Type B pancreatic cell (in vitro differentiated cells): ENCODE measurements around the gene APOB. TPM values are rescaled to one million over a fixed set of nuclear protein-coding genes. Genes with fewer than 3 reads are reported as not detected.

Source experiments
- DNase-seq: peaks from one replicate; pipeline ENCODE4 v3.0.0; 2021; ENCODE audit warnings: mixed read lengths; ENCODE audit not compliant: unreplicated experiment; ENCODE audit errors: extremely low spot score
- H3K27ac Mint-ChIP-seq: 2 replicates; pipeline ENCODE4 v1.8.0; 2021; ENCODE audit warnings: mild to moderate bottlenecking, mixed read lengths
- H3K27me3 Mint-ChIP-seq: 2 replicates; pipeline ENCODE4 v1.8.0; 2021; ENCODE audit warnings: mixed read lengths
- H3K36me3 Mint-ChIP-seq: 2 replicates; pipeline ENCODE4 v1.8.0; 2021; ENCODE audit warnings: mixed read lengths
- H3K4me1 Mint-ChIP-seq: one replicate; pipeline ENCODE4 v1.8.0; 2021; ENCODE audit warnings: mixed read lengths; ENCODE audit not compliant: unreplicated experiment
- H3K4me3 Mint-ChIP-seq: 2 replicates; pipeline ENCODE4 v1.8.0; 2021; ENCODE audit warnings: mild to moderate bottlenecking, mixed read lengths
- H3K9me3 Mint-ChIP-seq: 2 replicates; pipeline ENCODE4 v1.8.0; 2021; ENCODE audit warnings: mixed read lengths
- CTCF ChIP-seq: fragments of 200-600 bp; sonication (generic); conservative IDR thresholded peaks from 2 replicates; pipeline ENCODE4 v1.5.0; 2021; ENCODE audit warnings: antibody characterized with exemption, mild to moderate bottlenecking
- total RNA-seq: library from RNA; stranded (reverse); gene quantifications from 2 replicates; pipeline ENCODE4 v1.2.1, GENCODE V29; 2021; ENCODE audit warnings: low replicate concordance

Gene APOB
- total RNA-seq, 1 donor from 2014 or later: 19.6 TPM

DNA sequence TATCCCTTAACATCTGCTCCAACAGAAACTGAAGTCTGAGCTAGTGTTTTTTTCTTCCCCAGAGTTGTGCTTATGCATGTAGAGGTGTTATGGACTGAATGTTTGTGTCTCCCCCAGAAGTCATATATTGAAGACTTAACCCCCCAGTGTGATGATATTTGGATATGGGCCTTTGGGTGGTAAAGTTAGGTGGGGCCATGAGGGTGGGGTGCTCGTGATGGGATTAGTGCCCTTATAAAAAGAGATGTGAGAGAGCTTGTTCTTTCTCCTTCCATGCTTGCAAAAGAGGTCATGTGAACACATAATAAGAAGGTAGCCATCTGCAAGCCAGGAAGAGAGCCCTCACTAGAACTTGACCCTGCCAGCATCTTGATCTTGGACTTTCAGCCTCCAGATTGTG, 34.4 kb upstream of the APOB start:
- Mint-ChIP-seq H3K27ac (no peak overlapping the region), H3K36me3 (no peaks in the 10 kb centered on the region), H3K4me1 (no peaks in the 10 kb centered on the region), H3K9me3 (peaks cover 7% of the 10 kb centered on the region), H3K4me3 (no peak overlapping the region), H3K27me3 (peaks cover 8% of the 10 kb centered on the region)
- DNase-seq: no peak
- TF ChIP-seq CTCF: no peak

DNA sequence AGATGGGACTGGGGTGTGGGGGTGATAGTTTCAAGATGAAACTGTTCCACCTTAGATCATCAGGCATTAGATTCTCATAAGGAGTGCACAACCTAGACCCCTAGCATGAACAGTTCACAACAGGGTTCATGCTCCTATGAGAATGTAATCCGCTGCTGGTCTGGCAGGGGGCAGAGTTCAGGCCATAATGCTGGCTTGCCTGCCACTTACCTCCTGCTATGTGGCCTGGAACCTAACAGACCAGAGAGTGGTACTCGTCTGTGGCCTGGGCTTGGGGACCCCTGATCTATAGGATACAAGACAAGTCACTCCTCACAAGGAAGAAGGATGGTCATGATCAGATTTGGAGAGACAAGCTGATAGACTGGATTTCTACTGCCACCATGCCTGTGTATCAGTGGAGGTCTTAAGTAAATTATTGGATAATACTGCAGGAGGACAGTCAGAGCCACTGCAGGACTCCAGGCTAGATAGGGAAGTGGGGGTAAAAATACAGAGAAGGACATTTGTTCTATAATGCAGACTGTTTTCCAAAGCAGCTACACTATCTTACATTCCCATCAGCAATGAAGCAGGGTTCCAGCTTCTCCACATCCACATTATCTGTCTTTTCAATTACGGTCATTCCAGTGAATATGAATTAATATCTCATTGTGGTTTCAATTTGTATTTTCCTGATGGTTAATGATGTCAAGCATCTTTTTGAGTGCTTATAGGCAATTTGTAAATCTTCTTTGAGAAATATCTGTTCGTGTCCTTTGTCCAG, 28.8 kb upstream of the APOB start:
- H3K36me3 Mint-ChIP-seq: no peaks in the 10 kb centered on the region
- H3K27me3 Mint-ChIP-seq: peaks cover 12% of the 10 kb centered on the region
- no peak for DNase-seq
- H3K27ac Mint-ChIP-seq: no peak overlapping the region
- no peaks in the 10 kb centered on the region for H3K4me1 Mint-ChIP-seq
- H3K4me3 Mint-ChIP-seq: no peak overlapping the region
- no peak for TF ChIP-seq CTCF
- H3K9me3 Mint-ChIP-seq: no peaks in the 10 kb centered on the region

DNA sequence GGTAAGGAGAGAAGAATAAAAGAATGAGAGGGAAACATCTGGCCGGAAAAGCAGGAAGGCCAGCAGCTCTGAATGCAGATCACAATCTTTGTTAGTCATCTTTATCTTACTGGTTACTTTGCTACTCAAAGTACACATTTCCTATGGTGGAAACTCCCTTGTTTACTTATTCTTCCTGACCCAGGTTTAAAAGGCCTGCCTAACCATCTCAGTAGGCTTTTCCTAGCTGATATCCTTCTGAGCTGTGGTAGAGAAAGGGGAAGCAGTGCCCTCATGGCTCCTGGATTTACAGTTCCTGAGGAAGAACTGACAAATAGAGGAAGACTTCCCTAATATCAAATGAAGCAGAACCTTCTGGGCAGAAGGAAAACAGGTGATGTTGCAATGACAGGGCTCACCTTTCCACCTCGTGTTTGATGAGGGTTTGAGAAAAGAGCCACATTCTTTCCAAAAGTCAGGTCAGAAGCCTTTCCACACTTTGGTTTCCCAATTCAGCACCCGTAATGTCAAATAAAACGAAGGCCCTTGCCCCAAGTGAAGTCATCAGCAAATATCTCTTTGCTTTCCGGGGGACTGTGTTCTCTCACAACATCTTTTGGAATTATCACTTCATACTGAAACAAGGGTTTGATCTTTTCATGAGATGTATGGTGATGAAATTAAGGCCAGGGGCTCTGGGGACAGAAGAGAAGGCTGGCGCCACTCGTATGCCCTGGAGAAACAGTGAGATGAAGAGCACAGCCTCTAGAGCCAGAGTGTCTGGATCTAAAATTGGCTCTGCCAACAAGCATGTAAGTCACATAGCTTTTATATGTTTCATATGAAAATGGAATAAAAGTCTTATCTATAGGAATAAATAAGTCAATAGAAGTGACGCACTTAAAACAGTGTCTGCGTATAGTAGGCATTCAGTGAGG, 26.7 kb upstream of the APOB start:
- no peak for DNase-seq
- H3K4me3 Mint-ChIP-seq: no peak overlapping the region
- no peaks in the 10 kb centered on the region for H3K9me3 Mint-ChIP-seq
- no peak for TF ChIP-seq CTCF
- no peak overlapping the region for H3K27ac Mint-ChIP-seq
- peaks cover 17% of the 10 kb centered on the region for H3K27me3 Mint-ChIP-seq
- no peaks in the 10 kb centered on the region for H3K4me1 Mint-ChIP-seq
- no peaks in the 10 kb centered on the region for H3K36me3 Mint-ChIP-seq

DNA sequence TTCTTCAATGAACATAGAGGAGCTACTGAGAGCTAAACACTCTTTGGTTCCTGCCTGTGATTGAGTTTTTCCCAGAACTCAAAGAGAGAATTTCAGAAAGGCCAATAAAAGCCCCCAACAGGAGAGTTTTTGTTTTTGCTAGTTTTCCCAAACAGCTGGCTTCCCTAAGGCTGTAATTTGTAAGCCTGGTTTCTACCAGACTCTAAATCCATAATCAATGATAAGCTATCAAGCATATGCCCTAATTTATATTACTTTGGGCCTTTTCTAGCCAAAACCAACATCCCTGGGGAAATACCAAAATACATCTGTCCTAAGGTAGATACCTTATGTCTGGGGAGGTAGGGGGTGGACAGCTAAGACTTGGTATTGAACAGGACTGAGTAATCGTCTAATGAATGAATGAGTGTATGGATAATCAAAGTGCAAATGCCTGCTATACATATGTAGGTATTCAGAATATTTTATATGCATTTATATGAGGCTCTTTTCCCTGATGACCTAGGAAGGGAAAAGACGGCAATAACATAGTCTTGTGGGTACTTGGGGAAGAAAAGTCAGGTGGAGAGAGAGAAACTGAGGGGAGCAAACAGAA, 26.0 kb upstream of the APOB start:
- Mint-ChIP-seq H3K4me3 (no peak overlapping the region), H3K36me3 (no peaks in the 10 kb centered on the region), H3K27ac (no peak overlapping the region), H3K27me3 (peaks cover 20% of the 10 kb centered on the region), H3K4me1 (no peaks in the 10 kb centered on the region), H3K9me3 (no peaks in the 10 kb centered on the region)
- DNase-seq: no peak
- TF ChIP-seq CTCF: no peak

DNA sequence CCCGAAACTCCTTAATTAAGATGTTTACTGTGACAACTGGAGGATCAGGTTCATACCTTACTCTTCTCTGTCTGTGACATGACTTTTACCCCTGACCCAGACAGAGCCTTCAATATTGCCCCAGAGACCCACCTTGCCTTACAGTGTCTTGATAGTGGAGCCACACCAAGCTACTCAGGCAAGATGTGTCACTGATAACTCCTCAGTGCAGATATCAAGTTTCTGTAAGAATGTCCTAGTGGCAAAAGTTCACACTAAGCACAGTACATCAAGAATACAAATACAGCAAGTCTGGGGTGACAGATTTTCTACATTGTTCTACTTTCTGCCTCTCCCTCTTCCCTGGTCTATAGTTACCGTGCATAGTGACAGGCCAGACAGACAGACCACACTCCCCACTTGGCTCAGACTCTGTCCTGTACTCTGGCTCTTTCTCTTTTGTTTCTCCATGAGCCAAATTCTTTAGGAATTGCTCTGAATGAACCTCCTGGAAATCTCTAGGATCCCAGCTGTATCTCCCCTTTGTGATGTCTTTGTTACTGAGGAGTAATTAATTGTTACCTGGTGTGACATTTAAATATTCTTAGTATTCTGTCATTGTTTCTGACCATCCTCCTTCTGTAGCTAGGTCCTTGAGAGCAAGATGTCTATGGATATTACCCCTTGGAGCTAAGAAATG, 24.1 kb upstream of the APOB start:
- no peak for TF ChIP-seq CTCF
- Mint-ChIP-seq H3K9me3 (no peaks in the 10 kb centered on the region), H3K36me3 (no peaks in the 10 kb centered on the region), H3K4me3 (no peak overlapping the region), H3K4me1 (no peaks in the 10 kb centered on the region), H3K27me3 (peaks cover 18% of the 10 kb centered on the region), H3K27ac (no peak overlapping the region)
- no peak for DNase-seq
